Activated T-helper 1 cell treated with anti-CD3 and anti-CD28 coated beads, Interleukin-12 subunit alpha, Interleukin-12 subunit beta, Interleukin-2, Interleukin-4 antibody, amounts not matched to agents 30 ng/mL and 10 ng/mL and 1 ng/mL, durations not matched to agents 14 hours and 24 hours and 36 hours (primary cell): Measurements from ENCODE around the gene UNC13B. TPM values are rescaled to one million over a fixed set of nuclear protein-coding genes. Genes with fewer than 3 reads are reported as not detected.

Experiments used
- DNase-seq: peaks from one replicate; pipeline ENCODE4 v3.0.0; 2021; ENCODE audit warnings: low spot score
- H3K27ac Mint-ChIP-seq: one replicate; pipeline ENCODE4 v1.8.0; 2021; ENCODE audit warnings: mild to moderate bottlenecking, mixed read lengths
- H3K27me3 Mint-ChIP-seq: one replicate; pipeline ENCODE4 v1.8.0; 2022; ENCODE audit warnings: mild to moderate bottlenecking, moderate library complexity, mixed read lengths; ENCODE audit not compliant: insufficient read depth
- H3K36me3 Mint-ChIP-seq: one replicate; pipeline ENCODE4 v1.8.0; 2021; ENCODE audit warnings: low read depth, mixed read lengths
- H3K4me1 Mint-ChIP-seq: one replicate; pipeline ENCODE4 v1.8.0; 2021; ENCODE audit warnings: low read depth, mixed read lengths
- H3K4me3 Mint-ChIP-seq: one replicate; pipeline ENCODE4 v1.8.0; 2021; ENCODE audit warnings: mild to moderate bottlenecking, moderate library complexity, mixed read lengths
- H3K9me3 Mint-ChIP-seq: one replicate; pipeline ENCODE4 v1.8.0; 2021; ENCODE audit warnings: mixed read lengths
- intact Hi-C: fragments of 100-400 bp; cut with micrococcal nuclease; formaldehyde crosslinking; loops from one replicate; pipeline ENCODE4 v1.15.1; 2024
- total RNA-seq: library from RNA; stranded (reverse); gene quantifications from 2 replicates; pipeline ENCODE4 v1.2.3, GENCODE V29; 2022

The UNC13B gene
- total RNA-seq, 1 donor from 2014 or later: 0.41 TPM

DNA sequence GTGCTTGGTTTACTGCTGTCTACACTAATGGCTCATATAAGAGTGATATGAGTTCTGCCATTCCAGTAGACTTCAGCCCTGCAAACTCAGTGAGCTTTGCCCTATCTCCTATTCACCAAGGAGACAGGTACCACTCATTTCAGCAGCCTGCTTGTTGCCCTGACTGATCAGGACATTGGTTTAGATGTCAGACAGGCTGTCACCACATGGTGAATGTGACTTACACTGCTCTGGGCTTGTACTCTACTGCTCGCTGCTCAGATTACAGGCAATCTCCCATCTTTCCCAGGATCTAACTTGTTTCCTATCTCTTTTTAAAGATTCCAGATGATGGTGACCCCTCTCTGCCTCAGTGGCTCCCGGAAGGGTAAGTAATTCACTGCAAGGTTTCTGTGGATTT lies 204.8 kb downstream of the UNC13B start:
- H3K27me3 Mint-ChIP-seq: no peaks in the 10 kb centered on the region
- intact Hi-C loops: no loop called here
- no peak for DNase-seq
- H3K27ac Mint-ChIP-seq: no peak overlapping the region
- no peak overlapping the region for H3K4me3 Mint-ChIP-seq
- no peaks in the 10 kb centered on the region for H3K4me1 Mint-ChIP-seq
- no peaks in the 10 kb centered on the region for H3K36me3 Mint-ChIP-seq
- no peaks in the 10 kb centered on the region for H3K9me3 Mint-ChIP-seq

DNA sequence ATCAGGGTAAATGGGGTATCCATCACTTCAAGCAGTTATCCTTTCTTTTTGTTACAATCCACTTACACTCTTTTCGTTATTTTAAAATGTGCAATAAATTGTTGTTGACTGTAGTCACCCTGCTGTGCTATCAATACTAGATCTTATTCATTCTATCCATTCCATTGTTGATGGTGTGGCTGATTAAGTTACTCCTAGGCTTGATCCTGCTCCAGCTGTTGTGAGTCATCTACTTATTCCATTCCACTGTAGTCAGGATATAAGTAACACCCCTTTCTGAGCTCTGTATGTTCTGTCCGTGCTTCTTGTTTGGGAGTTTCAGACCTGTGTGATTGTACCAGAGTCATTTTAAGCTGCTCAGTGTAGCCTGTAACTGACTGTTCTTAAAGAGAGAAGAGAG lies 205.6 kb downstream of the UNC13B start:
- Mint-ChIP-seq H3K27ac (no peak overlapping the region), H3K27me3 (no peaks in the 10 kb centered on the region), H3K4me3 (no peak overlapping the region), H3K4me1 (no peaks in the 10 kb centered on the region), H3K9me3 (no peaks in the 10 kb centered on the region), H3K36me3 (no peaks in the 10 kb centered on the region)
- intact Hi-C loops: no loop called here
- no peak for DNase-seq

DNA sequence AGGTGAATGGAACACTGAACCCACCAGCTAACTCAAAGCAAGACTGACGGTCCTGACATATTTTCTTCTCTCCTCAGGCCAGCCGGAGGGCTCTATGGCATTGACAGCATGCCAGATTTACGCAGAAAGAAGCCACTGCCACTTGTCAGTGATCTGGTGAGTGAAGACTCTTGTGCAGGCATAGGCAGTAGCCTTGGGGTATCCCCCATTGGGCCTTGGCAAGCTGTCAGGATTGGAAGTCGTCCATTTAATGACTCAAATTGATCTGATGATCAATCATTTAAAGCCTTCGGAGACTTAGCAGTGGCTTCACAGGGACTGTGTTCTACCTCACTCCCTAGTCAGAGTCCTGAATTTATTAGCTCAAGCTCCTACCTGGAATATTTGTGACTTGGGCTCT lies 208.4 kb downstream of the UNC13B start:
- Mint-ChIP-seq H3K4me3 (no peak overlapping the region), H3K4me1 (no peaks in the 10 kb centered on the region), H3K27me3 (no peaks in the 10 kb centered on the region), H3K9me3 (no peaks in the 10 kb centered on the region), H3K36me3 (no peaks in the 10 kb centered on the region), H3K27ac (no peak overlapping the region)
- DNase-seq: no peak
- intact Hi-C loops: no loop called here

DNA sequence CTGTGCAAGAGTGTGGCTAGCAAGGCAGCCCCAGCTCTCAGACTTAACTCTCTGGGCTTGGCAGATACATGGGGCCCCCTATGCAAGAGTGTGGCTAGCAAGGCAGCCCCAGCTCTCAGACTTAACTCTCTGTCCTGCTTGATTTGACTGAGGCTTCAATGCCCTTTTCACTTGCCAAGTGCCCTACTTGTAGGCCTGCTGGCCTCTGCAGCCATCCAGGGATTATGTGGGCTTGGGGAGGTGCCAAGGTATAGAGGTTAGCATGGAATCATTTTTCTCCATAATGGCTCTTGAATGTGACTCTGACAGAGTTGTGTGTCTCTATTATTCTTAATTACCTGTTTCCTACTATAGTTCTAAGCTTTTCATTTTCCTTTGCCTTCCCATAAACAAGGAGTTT lies 212.6 kb downstream of the UNC13B start:
- no peak overlapping the region for H3K4me3 Mint-ChIP-seq
- intact Hi-C loops: no loop called here
- H3K27ac Mint-ChIP-seq: no peak overlapping the region
- no peaks in the 10 kb centered on the region for H3K36me3 Mint-ChIP-seq
- no peaks in the 10 kb centered on the region for H3K4me1 Mint-ChIP-seq
- no peak for DNase-seq
- H3K27me3 Mint-ChIP-seq: no peaks in the 10 kb centered on the region
- no peaks in the 10 kb centered on the region for H3K9me3 Mint-ChIP-seq

DNA sequence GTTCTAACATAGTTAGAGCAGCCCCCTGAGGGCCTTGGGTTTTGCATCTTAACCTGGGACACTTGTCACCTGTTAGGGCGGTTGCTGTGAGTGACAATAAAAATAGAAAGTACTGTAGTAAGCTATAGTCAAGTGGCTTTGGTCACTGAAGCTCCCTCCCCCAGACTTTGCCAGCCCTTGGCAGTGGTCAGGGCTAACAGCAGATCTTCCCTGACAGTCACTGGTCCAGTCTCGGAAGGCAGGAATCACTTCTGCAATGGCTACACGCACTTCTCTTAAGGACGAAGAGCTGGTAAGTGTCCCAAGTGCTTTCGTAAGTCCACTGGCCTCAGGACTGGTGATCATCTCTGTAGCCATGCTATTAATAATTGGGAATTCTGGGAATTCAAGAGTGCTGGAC lies 213.1 kb downstream of the UNC13B start:
- no peak for DNase-seq
- H3K9me3 Mint-ChIP-seq: no peaks in the 10 kb centered on the region
- H3K4me3 Mint-ChIP-seq: no peak overlapping the region
- intact Hi-C loops: no loop called here
- H3K27ac Mint-ChIP-seq: no peak overlapping the region
- no peaks in the 10 kb centered on the region for H3K27me3 Mint-ChIP-seq
- H3K36me3 Mint-ChIP-seq: no peaks in the 10 kb centered on the region
- H3K4me1 Mint-ChIP-seq: no peaks in the 10 kb centered on the region

DNA sequence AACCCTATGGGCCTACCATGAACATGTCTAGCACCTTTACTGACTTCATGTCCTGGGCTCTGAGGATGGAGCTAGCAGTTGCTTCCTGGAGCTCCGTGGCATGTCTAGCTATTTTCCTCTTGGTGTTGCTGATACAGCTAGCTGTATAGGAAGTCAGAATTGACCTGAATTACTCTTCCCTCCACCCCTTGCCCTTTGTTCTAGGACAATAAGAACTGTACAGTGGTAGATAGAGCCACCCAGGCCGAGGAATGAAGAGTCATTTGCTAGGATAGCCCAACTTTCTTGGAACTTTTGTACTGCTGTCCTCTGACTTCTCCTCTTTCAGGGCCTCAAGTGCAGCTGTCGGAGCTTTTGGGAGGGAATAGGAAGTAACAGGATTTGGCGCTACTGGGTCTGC lies 218.2 kb downstream of the UNC13B start:
- Mint-ChIP-seq H3K27me3 (no peaks in the 10 kb centered on the region), H3K9me3 (no peaks in the 10 kb centered on the region), H3K27ac (no peak overlapping the region), H3K4me1 (no peaks in the 10 kb centered on the region), H3K36me3 (no peaks in the 10 kb centered on the region), H3K4me3 (no peak overlapping the region)
- intact Hi-C loops: no loop called here
- no peak for DNase-seq

DNA sequence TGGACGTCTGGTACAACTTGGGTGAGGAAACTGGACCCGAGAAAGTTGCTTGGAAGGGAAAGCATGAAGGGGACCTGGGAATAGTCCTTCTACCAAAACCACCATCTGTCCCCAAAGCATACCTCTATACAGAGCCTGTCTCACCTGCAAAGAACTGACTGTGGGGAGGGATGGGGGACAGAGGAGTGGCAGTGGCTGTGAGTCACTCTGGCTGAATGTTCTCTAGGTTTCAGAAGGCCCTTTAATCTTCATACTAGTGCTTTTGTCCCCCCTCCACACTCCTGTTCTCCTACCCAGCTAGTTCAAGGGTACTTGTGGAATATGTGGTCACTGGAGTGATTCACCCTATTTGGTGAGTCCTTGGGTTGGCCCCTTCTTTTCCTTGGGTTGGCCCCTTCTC lies 218.8 kb downstream of the UNC13B start:
- H3K4me3 Mint-ChIP-seq: no peak overlapping the region
- H3K27ac Mint-ChIP-seq: no peak overlapping the region
- intact Hi-C loops: no loop called here
- no peaks in the 10 kb centered on the region for H3K27me3 Mint-ChIP-seq
- no peak for DNase-seq
- H3K9me3 Mint-ChIP-seq: no peaks in the 10 kb centered on the region
- no peaks in the 10 kb centered on the region for H3K36me3 Mint-ChIP-seq
- no peaks in the 10 kb centered on the region for H3K4me1 Mint-ChIP-seq

DNA sequence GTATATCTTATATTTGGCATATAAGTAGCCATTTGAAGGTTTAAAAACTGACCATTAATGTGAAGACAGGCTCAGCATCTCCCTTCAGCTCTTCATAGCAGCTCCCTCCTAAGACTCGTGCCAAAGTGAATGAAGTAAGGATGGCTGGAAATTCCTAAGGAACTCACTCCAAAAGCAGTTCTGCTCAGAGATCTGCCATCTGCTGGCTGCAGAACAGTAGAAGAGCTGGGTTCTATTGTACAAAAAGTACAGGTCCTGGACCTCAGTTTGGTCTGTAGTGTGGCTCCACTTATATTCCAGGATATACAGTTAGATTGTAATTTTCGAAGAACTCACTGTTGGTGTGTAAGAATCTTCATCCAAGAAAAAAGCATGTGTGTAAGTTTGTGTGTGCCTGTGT lies 223.2 kb downstream of the UNC13B start:
- intact Hi-C loops: no loop called here
- Mint-ChIP-seq H3K9me3 (no peaks in the 10 kb centered on the region), H3K27ac (no peak overlapping the region), H3K27me3 (no peaks in the 10 kb centered on the region), H3K4me3 (no peak overlapping the region), H3K4me1 (no peaks in the 10 kb centered on the region), H3K36me3 (no peaks in the 10 kb centered on the region)
- DNase-seq: no peak

DNA sequence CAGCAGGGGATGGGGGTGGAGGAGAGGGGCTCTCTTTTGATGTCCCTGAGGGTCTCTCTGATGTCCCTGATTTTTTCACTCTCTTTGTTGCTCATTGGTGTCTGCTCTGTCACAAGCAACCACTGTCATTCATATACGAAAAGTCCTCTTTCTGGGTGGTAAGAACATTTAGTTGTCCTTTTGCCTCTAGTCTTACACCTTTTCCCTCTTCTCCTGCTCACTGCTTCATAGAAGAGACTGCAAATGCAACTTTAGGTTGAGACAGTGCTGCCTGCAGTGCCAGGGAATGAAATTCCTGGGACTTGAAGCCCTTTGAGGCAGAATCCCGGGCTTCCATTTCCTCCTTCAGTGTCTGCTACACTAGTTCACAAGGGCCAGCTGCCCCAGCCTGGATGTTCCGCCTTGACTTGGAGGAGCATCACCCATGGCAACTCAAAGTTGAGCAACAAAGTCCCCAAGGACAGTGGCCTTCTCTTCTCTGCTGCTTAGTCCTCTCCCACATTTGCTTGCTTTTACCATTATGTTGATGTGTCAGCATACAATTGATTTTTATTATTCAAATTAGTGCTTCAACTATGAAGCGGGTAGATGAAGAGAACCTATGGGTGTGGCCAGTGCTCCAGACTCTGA lies 233.4 kb downstream of the UNC13B start:
- no peak overlapping the region for H3K4me3 Mint-ChIP-seq
- H3K4me1 Mint-ChIP-seq: no peaks in the 10 kb centered on the region
- peaks cover 3% of the 10 kb centered on the region for H3K27me3 Mint-ChIP-seq
- H3K36me3 Mint-ChIP-seq: no peaks in the 10 kb centered on the region
- H3K9me3 Mint-ChIP-seq: no peaks in the 10 kb centered on the region
- DNase-seq: no peak
- no peak overlapping the region for H3K27ac Mint-ChIP-seq
- intact Hi-C loops: loop anchor here (10.0 kb wide), 1 partner anchor 280 kb away; the partner anchor contains the start of gene ATOSB

DNA sequence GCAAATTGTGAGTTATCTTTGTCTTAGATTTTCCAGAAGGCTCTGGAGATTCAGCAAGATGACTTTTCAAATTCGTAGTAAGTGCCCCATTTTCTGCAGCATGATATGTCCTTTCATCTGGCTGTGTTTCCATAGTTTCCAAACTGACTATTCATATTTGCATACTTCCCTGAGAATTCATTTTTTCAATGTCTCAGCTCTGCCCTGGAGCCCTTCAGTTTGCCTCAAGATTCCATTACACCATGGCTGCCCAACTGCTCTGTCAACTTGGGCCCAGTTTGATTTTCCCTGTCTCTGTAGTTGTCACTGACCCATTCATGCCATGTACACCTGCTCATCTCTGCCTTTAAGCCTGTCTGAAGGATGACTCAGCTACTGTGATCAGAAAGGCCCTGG lies 233.9 kb downstream of the UNC13B start:
- Mint-ChIP-seq H3K36me3 (no peaks in the 10 kb centered on the region), H3K4me1 (no peaks in the 10 kb centered on the region), H3K27me3 (peaks cover 3% of the 10 kb centered on the region), H3K27ac (no peak overlapping the region), H3K4me3 (no peak overlapping the region), H3K9me3 (no peaks in the 10 kb centered on the region)
- intact Hi-C loops: loop anchor here (10.0 kb wide), 1 partner anchor 281 kb away; the partner anchor contains the start of gene ATOSB
- no peak for DNase-seq

DNA sequence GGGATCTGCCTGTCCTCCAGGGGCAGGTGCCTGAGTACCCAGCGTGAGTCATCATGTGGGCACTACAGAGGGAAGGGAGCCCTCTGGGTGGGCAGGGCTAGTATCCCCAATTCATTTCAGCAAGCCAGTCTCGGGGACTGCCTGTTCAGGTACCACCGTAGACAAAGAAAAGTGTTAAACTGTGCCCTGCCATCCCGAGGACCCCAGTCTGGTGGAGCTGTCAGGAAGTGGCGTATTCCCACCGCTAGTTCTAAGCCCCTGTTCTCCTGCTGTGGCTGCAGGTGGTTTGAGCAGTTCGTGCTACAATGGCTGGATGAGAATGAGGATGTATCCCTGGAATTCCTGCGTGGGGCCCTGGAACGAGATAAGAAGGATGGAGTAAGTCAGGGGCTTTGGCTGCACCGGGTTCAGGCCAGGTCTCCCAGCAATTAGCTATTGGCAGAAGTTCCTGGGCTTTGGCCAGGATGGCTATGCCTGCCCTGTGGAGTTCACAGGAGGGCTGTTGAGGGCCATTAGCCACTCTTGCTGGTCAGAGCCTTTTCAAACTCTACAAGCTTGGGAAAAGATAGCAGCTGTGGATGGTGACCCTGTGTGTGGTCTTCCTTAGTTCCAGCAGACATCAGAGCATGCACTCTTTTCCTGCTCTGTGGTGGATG lies 234.9 kb downstream of the UNC13B start:
- H3K9me3 Mint-ChIP-seq: no peaks in the 10 kb centered on the region
- peaks cover 3% of the 10 kb centered on the region for H3K27me3 Mint-ChIP-seq
- H3K4me1 Mint-ChIP-seq: no peaks in the 10 kb centered on the region
- no peak for DNase-seq
- intact Hi-C loops: loop anchor here (10.0 kb wide), 1 partner anchor 282 kb away; the partner anchor contains the start of gene ATOSB
- no peak overlapping the region for H3K27ac Mint-ChIP-seq
- H3K4me3 Mint-ChIP-seq: no peak overlapping the region
- no peaks in the 10 kb centered on the region for H3K36me3 Mint-ChIP-seq

DNA sequence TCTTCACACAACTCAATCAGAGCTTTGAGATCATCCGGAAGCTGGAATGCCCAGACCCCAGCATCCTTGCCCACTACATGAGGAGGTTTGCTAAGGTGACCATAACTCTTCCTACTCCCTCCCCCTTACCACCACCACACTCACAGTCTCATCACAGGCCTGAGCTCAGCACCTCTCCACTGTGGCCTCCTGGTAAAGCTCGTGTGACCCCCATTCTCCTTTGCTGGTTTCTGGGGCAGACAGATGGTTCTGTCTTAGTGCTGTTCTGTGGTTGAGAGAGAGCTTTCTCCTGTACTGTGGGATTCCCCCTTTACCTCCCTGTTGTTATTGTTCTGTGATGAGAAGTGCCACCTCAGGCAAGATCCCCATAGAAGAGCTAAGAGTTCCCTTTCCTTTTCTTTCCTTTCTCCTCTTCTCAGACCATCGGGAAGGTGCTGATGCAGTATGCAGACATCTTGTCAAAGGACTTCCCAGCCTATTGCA lies 235.4 kb downstream of the UNC13B start:
- H3K27me3 Mint-ChIP-seq: peaks cover 3% of the 10 kb centered on the region
- H3K4me1 Mint-ChIP-seq: no peaks in the 10 kb centered on the region
- intact Hi-C loops: loop anchor here (10.0 kb wide), 1 partner anchor 282 kb away; the partner anchor contains the start of gene ATOSB
- DNase-seq: no peak
- no peaks in the 10 kb centered on the region for H3K36me3 Mint-ChIP-seq
- no peak overlapping the region for H3K4me3 Mint-ChIP-seq
- no peaks in the 10 kb centered on the region for H3K9me3 Mint-ChIP-seq
- no peak overlapping the region for H3K27ac Mint-ChIP-seq

DNA sequence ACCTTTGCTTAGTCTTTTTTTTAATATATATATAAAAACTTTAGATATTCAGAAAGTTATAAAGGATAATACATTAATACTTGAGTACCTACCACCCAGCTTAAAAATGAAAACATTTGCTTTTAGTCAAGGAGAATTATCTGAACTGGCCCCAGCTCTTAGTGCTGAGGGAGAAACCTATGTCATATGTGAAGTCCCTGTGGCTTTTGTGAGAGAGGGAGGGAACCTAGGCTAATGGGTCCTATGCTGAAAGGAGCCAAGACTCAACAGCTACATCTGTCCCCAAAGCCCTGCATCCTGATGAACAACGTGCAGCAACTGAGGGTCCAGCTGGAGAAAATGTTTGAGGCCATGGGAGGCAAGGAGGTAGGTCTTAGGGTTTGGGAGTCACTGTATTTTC lies 236.1 kb downstream of the UNC13B start:
- Mint-ChIP-seq H3K27ac (no peak overlapping the region), H3K9me3 (no peaks in the 10 kb centered on the region), H3K4me1 (no peaks in the 10 kb centered on the region), H3K27me3 (peaks cover 3% of the 10 kb centered on the region), H3K36me3 (no peaks in the 10 kb centered on the region), H3K4me3 (no peak overlapping the region)
- no peak for DNase-seq
- intact Hi-C loops: loop anchor here (10.0 kb wide), 1 partner anchor 283 kb away; the partner anchor contains the start of gene ATOSB
